Fibroblast of skin of right quadriceps (primary cell): ENCODE results near the gene CCDC142.

ENCODE experiments used
- DNase-seq: peaks from one replicate; pipeline ENCODE4 v3.0.0-alpha.2; 2013

The CCDC142 gene

GRCh38 chr2:74514368-74515270 is 31.8 kb upstream of the CCDC142 start, which contains the start of gene TLX2:
Gene TLX2, plus strand, starts transcription at chr2:74514450. Its CDS starts 357 bp downstream, at chr2:74514807.
- DNase-seq: no peak

DNA sequence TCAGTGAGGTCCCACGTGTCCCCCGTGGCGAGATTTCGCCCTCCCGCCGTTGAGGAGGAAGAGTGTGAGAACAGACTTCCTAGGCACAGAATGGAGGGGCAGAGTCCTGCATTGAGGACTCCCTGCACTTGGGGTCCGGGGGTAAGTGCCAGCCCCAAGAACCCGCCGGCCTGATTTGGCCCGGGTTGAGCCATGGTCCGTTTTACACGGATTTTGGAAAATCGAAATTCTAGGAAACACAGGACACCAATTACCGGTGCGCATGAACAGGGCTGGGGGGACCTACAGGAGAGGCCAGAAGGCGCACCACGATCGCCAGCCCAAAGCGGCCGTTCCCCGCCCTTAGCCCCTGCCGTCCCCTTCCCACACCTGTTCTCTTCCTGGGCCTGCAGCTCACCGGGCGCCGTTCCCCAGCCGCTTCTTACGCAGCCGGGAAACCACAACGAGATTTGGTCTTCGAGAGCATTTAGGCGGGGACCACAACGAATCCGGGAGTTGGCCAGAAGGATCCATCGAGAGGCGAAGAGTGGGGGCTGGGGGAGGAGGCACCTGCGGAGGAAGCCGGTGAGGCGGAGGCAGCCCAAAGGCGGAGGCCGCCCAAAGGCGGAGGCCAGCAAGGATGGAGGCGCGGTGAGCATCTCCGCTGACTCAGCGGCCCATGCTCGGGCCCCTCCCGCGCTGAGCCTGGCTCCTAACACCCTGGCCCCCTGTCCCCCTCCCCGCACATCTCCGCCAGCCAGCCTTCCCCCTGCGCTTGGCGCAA is 31.0 kb upstream of the CCDC142 start:
- DNase-seq: no peak

GRCh38 chr2:74512744-74513604 is 30.2 kb upstream of the CCDC142 start:
- no peak for DNase-seq

DNA sequence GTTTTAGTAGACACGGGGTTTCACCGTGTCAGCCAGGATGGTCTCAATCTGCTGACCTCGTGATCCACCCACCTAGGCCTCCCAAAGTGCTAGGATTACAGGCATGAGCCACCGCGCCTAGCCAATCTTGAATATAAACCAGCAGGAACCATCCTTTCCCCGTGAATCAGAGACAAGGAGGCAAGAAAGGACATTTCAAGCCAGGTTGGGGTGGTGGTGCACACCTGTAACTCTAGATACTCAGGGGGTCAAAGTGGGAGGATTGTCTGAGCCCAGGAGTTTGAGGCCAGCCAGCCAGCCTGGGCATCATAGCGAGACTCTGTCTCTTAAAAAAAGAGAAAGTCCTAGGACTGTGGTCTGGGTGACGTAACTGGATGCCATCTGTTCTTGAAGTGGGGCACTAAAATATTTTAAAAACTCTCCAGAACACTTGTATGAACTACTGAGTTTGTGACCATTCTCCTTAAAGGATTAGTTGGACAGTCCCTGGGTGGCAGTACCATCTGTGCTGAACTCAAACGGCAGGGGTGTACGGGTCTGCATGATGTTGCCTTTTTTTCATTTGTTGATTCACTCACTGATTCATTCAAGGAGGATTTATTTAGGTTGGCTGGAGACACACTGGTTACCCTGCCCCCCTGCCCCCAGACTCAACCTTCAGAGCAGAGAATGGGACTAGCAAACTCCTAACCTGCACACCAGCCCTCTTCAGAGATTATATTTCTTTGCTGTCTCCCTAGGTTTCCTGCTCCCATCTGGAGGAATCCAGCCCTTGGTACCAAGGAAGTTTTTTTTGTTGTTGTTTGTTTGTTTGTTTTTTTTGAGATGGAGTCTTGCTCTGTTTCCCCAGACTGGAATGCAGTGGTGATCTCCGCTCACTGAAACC is 28.5 kb upstream of the CCDC142 start:
- no peak for DNase-seq

DNA sequence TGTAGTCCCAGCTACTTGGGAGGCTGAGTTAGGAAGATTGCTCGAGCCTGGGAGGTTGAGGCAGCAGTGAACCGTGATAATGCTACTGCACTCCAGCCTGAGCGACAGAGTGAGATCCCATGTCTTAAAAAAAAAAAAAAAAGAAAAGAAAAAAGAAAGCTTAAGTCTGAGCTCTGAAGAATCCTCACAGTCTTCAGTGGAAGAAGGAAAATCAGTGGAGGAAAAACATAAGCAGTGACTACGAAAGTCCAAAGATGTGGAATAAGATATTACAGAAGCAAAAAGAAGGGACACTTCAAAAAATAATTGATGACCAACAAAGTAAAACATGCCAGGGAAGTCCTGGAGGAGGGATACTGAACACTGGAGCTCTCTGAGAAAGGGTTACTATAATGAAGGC is 27.5 kb upstream of the CCDC142 start:
- no peak for DNase-seq

GRCh38 chr2:74507926-74508520 is 25.2 kb upstream of the CCDC142 start:
- DNase-seq: peak; percentile 93

DNA sequence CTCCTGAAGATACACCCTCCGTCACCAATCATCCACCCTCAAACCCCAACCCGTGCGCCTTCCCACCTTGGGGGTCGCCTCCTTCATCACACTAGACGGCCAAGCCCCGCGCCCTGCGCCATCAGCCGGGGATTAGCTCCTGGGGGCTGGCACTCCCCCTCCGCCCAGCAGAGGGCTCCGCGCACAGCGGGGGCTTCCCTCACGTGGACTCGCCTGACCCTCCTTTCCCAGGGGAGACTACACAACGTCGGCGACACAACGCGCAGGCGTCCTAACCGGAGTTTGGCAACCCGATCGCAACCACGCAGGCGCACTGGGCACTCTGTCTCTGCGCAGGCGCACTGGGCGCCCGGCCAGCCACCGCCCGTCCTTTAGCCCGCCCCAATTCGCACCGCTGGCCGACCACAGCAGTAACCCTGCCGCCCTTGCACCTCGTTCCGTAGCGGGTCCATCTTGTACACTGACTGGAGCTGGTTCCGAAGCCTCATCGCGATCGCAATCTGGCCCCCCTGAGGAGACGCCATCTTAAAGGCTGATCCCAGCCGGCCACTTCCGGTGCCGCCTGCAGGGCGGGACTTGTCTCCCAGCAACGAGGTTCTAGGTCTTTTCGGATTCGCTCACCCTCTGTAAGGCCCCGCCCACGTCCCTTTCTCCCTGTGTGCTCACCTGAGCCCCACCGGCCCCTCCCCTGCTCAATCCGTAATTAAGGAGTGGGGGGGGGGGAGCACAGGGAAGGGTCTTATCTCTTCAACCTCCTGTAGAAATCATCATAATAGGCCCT is 24.5 kb upstream of the CCDC142 start, which contains the start of gene PCGF1:
PCGF1 (minus strand) TSS at position 551 of the 781 bp plus-strand sequence; CDS start at position 524, 27 bp downstream.
- DNase-seq: peak; percentile 98

- DNase-seq: no peak
These were observed 22.8 kb upstream of the CCDC142 start for GRCh38 chr2:74505448-74506246.

DNA sequence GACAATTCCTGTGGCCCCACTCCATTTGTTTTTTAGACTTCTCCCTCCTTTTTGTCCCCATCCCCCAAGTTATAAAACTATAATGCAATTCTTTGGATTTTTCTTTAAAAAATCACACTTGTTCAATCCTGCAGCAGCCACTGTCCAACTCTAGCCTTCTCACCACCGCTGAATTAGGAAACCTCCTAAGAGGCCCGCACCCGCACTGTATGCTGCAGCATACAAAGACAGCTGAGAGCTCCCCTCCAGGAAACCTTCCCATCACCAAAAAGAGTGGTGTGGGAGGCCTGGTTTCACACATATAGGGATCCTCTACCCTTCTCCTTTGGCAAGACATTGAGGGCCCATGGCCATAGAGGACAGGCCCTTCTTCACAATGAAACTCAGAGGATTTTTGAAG is 21.8 kb upstream of the CCDC142 start:
- DNase-seq: no peak

GRCh38 chr2:74503506-74504475 is 21.0 kb upstream of the CCDC142 start:
- no peak for DNase-seq

GRCh38 chr2:74502720-74503505 is 20.1 kb upstream of the CCDC142 start:
- peak; percentile 66 for DNase-seq

GRCh38 chr2:74502147-74502719 is 19.4 kb upstream of the CCDC142 start:
- DNase-seq: no peak

- DNase-seq: no peak
These were observed 18.7 kb upstream of the CCDC142 start for GRCh38 chr2:74501335-74502071.

DNA sequence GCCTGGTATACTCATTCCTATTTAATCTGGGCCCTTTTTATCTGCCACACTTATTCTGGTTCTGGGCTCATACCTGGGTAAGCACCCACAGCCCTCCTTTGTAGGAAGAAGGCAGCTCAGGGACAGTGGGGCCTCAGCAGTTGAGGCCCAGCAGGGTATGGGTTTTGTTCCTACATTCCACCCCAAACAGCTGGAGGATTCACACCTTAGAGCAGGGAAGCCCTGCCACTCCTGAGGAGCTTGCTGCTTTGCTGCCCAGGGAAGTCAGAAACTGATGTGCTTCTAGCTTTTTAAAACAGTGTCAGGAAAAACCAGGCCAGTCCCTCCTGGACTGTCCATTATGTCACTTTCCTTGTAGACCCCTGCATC is 17.8 kb upstream of the CCDC142 start:
- no peak for DNase-seq

- DNase-seq: no peak
These were observed 17.3 kb upstream of the CCDC142 start for GRCh38 chr2:74499940-74500577.
